LNCaP clone FGC (cell line): ENCODE results near the gene KIFC3.
"Not testable (repeated sequence)": the region's sequence is repeated elsewhere in the genome, so short reads cannot be mapped to it uniquely, and the experiment has no call there.

ENCODE experiments used
- DNase-seq: peaks from one replicate; pipeline ENCODE4 v3.0.0-alpha.2; 2011; ENCODE audit warnings: low read depth
- H3K4me3 ChIP-seq: 2 replicates; pipeline ENCODE4 v1.5.1; 2011; ENCODE audit warnings: mild to moderate bottlenecking, low read depth, low read length, control low read depth
- CTCF ChIP-seq: IDR thresholded peaks from 2 replicates; pipeline ENCODE4 v1.5.1; 2012; ENCODE audit warnings: mild to moderate bottlenecking; ENCODE audit not compliant: control insufficient read depth, insufficient read depth; ENCODE audit errors: extremely low read depth

KIFC3 gene

GRCh38 chr16:57817680-57818079, 15.4 kb upstream of the KIFC3 start:
- no peak for TF ChIP-seq CTCF

GRCh38 chr16:57815987-57816745, 13.9 kb upstream of the KIFC3 start:
- peak; percentile 89 for DNase-seq
- no peak for TF ChIP-seq CTCF
- no peak overlapping the region for H3K4me3 ChIP-seq

More at GRCh38 chr16:57817680-57818079, 15.4 kb upstream of the KIFC3 start:
- no peak overlapping the region for H3K4me3 ChIP-seq
- no peak for DNase-seq

- no peak for DNase-seq
- H3K4me3 ChIP-seq = no peak overlapping the region
- no peak for TF ChIP-seq CTCF
Observed at GRCh38 chr16:57814896-57815295, 12.6 kb upstream of the KIFC3 start.

GRCh38 chr16:57813466-57813865, 11.2 kb upstream of the KIFC3 start:
- H3K4me3 ChIP-seq = no peak overlapping the region
- no peak for DNase-seq
- no peak for TF ChIP-seq CTCF

GRCh38 chr16:57811340-57811739, 9.0 kb upstream of the KIFC3 start:
- not testable (repeated sequence) for H3K4me3 ChIP-seq, DNase-seq

GRCh38 chr16:57810197-57811031, 8.1 kb upstream of the KIFC3 start:
- no peak for DNase-seq
- no peak for TF ChIP-seq CTCF
- H3K4me3 ChIP-seq = no peak overlapping the region
